HG03066 (cell line): ENCODE measurements around the gene MST1R.

Experiments
- ATAC-seq: cut with Tn5 transposase; IDR thresholded peaks from one replicate; pipeline ENCODE4 v1.9.1; 2021; ENCODE audit warnings: low read depth; ENCODE audit not compliant: unreplicated experiment

MST1R gene

DNA sequence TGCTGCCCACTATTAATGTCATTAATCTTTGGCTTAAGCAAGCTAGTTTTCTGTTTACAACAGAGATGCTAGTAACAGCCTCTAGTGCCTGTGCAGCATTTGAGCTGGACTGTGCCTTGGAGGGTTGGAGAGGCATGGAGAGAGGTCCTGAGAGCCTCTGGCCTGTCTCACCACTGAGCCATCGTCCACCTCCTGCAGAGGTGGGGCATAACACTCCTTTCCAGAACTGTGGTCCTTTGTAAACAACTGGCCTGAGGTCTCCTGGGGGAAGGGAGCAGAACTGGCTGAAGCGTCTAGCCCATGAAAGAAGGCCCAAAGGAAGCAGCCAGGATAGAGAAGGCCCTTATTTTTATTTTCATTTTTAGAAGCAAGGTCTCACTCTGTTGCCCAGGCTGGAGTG lies 24.0 kb downstream of the MST1R start:
- no peak for ATAC-seq

DNA sequence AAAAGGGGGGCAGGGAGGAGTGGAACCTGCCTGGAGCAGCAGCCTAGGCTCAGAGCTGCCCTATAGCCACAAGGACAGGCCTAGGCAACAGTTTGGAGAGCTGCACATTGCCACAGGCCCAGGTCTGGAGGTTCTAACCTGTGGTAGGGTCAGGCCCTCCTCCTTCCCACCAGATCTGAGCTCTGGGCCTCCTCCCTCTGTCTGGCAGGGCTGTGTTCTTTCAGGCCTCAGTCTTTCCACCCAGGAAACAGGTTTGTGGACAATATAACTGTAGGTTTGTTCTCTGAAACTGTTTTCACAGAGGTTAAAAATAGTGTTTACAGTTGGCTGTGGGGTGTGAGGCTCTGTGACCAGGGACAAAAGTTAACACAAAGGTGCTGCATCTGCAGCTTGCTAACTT lies 25.0 kb downstream of the MST1R start:
- ATAC-seq, result no peak

DNA sequence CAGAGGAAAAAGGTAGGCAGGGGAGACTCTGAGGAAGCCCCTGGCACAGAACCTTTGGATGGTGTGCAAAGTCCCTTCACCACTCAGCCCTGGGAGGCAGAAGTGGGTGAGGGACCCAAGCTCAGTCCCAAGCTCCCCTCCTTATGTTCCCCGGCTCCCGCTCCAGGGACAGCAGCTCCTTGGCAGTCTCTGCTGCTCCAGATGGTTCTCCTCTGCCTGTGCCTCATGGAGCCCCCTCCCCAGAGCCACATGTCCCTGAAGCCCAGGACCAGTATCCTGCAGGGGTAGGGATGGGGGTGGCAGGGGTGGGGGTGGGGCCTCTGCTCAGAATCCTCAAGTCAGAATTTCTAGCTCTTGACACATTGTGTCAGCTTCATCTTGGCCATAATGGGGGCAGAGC lies 26.0 kb downstream of the MST1R start:
- no peak for ATAC-seq

DNA sequence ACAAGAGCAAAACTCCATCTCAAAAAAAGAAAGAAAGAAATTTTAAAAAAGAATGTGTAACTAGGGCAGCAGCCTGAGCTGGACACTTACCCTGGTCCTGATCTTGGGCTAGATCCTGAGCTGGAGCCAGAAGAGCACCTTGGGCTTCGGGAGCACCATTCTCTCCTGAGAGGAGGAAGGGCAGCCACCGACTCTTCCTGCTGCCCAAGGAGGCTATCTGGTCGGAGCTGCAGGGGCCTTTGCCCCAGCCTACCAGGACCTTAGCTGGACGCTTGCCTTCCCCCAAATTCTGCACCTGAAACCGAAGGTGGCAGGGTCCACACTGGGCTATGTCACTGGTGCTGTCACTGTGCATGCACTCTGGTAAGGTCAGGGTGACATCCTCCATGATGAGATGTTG lies 27.1 kb downstream of the MST1R start:
- no peak for ATAC-seq

DNA sequence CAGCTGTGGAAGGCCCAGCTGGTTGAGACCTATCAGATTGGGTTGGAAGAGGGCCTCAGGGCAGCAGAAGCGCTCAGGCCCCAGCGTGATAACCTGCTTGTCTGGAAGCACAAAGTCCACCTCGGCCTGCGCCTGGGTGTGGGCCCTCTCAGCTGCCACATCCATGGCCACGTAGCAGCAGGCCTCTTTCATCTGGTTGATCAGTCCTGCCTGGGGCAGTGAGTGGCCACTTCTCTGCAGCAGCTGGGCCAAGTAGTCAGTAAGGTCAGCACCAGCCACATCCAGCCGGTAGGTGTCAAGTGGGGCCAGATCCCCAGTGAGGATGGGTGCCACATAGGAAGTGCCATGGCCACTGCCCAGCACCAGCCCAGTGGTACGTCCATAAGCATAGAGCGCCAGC lies 30.1 kb downstream of the MST1R start:
- no peak for ATAC-seq

DNA sequence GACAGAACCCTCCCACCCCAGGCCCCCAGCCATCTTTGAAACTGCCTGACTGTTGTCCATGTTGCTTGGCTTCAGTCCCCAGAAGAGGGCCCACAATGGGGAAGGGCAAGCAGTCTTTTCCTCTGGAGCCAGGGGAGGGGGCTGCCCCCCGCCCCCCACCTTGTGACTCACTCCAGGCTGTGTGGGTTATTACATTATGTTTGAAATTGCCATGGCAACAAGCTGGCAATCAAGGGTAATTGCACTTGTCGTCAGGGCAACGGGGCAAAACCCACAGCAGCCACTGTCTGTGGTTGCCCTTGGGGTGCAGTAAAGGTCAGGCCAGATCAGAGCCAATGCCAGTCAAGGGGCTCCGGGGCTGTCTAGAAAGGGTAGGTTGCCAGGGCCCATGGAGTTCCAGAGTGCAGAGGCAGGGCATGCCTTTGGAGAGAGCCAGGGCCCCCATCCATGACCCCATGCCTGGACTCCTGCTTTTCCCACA lies 30.8 kb downstream of the MST1R start:
- no peak for ATAC-seq

DNA sequence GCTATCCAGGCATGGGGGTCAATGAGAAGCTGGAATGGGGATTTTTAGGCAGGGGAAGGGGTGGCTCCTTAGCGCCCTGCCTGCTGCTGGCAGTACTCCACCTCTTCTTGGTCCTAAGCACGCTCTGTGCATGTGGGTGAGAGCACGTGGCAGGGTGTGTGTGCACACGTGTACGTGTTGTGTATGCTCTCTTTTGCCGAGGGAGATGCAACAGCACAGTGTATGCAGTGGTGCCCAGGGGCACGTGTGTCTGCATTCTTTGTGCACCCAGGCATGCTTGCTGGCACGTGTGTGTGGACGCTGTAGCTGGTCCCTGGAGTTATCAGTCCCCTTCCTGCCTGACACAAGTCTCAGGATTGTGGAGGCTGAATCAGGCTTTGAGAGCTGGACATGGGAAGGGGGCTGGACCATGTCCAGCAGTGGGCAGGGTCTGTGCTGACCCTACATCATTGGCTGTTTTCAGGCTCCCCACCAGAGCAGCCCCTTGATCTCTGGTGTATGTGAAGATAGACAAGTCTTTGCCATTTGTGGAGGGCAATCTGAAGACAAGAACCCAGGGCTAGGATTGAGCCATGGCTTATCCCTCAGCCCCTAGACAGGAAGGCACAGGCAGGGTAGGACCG lies 32.0 kb downstream of the MST1R start:
- no peak for ATAC-seq

DNA sequence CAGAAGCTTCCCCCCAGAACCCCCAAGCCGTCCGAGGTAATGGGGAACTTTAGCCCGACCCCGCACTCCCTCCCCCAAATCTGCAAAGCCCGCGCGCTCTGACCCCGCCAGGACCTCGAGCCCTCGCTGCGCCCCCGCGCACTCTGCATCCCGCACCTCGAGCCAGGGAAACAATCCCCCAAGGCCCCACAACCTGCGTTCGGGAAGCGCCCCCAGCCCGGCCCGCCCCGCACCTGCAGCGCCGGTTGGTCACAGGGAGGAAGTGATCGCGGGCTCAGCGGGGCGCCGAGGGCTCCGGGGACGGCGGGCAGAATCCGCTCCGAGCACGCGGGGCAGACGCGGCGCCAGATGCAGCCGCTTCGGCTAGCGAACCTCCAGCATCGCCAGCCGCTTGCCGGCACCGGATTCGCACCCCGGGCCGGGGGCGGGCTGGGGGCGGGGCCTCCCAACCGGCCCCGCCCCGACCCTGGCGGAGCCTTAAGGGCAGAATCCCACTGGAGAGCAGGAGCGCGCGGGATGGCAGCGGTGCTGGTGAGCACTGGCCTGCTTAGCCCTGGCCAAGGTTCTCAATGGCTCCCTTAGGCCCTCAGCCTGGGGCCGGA lies 34.0 kb downstream of the MST1R start, which contains the start of gene CAMKV:
Gene CAMKV (minus strand): TSS at position 382 of the 602 bp plus-strand sequence. CDS start 7,518 bp downstream, outside the sequence.
- ATAC-seq, result no peak

DNA sequence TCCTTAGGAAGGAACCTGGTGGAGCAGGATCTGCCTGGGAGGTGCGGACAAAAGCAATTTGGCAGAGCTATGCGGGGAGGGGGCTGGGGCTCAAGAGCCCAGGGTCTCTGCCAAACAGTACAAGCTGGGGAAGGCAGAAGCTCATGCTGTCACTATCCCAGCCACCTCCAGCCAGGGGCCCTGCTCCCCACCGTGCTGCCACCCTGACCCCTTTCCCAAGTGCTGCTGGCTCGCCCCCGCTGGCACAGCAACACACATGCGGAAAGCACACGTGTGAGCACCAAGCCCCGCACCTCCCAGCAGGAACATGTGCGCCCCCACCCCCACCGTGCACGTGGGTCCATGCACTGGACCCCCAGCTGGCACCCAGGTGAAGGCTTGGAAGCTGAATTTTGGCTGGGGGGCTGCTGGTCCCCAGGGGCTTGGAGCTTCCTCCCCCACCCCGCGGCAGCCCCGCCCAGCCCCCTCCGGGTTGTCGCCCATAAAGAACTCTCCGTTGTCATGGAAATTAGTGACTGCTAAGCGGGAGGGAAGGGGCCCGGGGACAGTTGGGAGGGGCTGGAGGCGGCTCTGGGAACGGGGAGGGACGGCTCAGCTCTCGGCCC lies 34.7 kb downstream of the MST1R start:
- no peak for ATAC-seq

DNA sequence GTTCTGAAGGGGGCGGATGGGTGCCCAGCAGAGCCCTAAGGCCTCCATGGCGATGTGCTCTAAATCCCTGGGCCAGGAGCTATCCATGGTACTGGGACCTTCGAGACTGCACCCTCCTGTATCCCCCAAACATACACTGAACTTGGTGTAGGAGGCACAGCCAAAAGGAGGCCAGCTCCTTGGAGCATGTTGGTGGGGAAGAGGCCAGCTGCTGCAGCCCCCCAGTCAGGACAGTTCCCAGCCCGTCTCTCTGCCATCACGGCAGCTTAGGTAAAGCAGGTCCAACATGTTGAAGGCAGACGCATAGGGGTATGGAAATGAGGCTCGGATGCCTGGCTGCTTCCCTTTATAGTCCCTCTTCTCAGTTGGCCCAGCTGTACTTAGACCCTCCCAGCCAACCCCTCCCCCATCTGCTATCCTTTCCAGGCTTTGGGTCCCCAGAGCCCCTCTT lies 35.8 kb downstream of the MST1R start:
- no peak for ATAC-seq

DNA sequence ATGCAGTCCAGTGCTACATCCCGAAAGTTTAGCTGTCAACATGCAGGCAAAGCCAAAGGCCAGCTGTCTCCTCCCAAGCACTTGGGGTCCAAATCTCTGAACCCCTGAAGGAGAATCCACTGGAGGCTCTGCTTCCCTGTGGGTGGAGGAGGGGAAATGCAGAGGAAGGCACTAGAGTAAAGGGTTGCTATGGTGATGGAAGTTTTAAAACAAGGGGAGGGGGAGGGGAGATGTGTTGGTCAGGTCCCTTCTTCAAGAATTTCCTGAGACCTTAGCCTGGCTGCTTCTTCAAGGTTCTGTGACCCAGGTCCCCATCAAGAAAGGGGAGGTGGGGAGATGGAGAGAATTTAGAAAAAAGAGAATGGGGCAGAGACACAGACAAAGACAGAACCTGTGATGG lies 36.3 kb downstream of the MST1R start:
- ATAC-seq, result no peak

DNA sequence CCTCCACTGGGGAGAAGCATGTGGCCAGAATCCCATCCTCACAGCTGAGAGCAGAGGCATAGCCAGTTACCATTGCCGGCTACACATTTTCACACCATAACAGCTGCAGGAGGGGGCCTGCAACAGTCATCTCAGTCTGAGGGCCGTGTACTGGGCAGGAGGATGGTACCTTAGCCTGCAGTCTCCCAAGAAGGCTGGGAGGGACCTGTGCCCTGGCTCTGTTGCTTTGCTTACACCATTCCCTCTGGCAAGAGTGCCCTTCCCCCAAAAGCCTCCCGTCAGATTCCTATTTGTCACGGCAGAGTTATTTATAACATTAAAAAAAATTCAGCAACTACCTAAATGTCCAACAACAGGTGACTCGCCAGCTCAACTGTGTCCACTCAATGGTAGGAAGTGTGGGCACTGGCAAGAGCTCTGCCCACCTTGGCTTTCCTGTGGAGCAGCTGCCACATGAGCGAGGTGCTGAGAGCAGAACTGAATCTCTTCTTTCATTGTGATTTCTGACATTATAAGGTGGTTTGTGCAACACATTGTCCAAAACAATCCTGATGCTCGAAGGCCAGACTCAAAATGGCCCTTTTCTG lies 38.4 kb downstream of the MST1R start:
- ATAC-seq, result no peak

DNA sequence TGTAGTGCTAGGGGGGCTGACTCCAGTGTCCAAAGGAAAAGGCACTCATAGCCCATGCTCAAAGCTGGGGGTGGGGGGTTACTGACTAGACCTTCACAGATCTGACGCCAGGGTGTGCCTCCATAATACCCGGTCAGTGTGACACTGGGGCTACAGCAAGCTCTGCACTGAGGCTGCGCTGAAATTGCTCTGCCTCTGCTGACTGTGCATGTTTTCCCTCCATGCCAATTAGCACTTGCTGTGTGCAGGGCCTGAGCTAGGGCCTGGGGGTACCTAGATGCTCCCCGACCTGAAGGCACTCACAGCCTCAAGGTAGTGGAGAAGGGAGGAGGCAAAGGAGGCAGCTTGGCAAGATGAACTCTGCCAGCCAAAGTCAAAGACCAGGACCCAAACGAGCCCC lies 39.2 kb downstream of the MST1R start:
- no peak for ATAC-seq

DNA sequence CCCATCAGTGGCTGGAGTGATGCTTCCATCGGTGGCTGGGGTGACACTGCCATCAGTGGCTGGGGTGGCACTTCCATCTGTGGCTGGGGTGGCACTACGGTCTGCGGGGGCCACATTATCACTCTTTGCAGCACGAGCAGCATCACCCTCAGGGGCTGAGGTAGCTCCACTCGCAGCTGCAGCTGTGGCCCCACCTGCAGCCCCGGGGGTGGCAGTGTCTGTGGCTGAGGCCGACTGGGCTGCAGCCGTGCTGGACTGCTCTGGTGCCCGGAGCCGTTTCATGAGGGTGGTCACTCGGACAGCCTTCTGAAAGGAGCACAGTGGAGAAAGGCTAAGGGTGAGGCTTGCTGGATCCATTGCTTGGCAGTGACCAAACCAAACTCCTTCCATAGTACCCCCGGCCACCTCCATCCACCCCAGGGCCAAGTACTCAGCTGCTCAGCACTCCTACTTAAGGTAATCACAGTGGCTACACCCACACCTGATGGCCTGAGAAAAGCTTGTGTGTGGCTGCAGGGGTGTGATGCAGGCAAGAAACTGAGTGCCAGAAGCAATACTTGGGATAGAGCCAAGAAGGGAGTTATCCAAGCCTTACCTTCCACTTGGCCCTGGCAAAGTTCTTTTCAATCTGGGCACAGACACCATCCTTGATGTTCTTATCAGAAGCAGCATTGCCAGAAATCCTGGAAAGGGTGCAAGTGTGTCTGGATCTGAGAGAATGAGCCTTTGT lies 43.9 kb downstream of the MST1R start:
- ATAC-seq, result no peak

DNA sequence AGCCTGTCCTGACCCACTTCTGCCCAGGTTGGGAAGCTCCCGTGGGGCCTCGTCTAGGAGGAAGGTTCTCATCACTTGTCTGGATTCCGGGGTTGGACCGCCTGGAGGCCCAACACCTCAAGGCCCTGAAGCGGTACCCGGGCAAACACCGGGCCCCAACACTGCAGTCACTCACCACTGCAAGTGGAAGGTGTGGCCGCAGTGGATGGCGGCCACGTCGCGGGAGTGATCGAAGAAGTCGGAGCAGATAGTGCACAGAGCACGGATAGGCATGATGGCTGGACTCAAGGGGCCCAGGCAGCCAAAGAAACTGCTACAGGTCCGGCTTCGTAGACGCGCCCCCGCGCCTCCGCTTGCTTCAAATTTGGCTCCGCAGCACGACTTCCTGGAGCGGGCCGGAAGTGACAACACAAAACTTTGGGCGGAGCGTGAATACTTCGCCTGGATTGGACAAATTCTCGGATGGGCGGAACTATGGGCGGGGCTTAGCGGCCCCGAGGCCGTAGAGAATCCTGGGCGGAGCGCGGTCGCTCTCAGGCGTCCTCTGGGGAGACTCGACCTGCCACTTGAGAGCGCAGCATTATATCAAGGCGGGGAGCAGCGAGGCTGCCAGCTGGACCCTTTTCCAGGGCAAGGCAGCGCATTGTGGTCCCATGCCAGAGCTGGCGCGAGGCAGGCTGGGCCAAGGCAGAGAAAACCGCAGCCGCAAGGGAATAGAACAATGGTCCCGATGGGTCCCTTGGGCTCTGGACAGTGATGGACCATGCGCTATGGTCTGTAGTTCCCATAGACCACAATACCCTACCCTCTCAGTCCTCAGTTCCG lies 47.3 kb downstream of the MST1R start, which contains the start of gene TRAIP:
Gene TRAIP (minus strand): TSS at position 384 of the 825 bp plus-strand sequence. CDS start 111 bp downstream, at position 273.
- ATAC-seq, result peak; percentile 95

DNA sequence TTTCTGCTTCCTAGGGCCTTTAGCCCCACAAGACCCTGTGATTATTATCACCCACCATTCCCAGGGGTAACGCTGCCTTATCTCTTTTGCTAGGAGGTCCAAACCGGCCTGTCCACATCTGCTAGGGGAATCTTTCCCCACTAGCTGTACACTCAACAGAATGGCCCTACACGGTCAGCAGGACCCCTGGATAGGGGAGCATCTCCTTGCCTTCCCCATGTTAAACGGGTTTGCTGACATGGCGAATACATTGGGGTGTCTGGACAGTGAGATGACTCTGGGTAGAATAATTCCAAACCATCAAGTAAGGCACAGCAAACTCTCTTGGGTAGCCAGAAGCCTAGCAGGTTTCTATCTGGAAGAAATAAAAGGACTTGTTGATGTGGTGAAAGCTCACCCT lies 48.0 kb downstream of the MST1R start:
- no peak for ATAC-seq

DNA sequence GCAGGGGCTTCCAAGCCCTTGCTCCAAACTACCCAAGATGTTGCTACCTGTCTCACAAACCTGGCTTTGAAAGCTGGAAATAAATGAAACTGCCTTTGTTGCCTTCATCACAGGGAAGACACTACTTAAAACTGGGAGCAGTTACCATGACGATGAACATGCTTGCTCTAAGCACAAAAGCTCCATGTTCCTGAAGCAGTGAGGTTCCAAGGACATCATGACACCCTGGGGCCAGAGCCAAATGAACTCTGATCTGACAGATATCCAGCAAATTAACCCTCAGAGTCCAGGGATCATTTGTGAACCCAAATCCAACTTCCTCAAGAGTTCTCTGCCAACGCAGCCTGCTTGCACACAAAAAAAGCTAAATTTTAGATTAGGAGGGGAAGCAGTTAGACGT lies 58.0 kb downstream of the MST1R start:
- ATAC-seq, result no peak

DNA sequence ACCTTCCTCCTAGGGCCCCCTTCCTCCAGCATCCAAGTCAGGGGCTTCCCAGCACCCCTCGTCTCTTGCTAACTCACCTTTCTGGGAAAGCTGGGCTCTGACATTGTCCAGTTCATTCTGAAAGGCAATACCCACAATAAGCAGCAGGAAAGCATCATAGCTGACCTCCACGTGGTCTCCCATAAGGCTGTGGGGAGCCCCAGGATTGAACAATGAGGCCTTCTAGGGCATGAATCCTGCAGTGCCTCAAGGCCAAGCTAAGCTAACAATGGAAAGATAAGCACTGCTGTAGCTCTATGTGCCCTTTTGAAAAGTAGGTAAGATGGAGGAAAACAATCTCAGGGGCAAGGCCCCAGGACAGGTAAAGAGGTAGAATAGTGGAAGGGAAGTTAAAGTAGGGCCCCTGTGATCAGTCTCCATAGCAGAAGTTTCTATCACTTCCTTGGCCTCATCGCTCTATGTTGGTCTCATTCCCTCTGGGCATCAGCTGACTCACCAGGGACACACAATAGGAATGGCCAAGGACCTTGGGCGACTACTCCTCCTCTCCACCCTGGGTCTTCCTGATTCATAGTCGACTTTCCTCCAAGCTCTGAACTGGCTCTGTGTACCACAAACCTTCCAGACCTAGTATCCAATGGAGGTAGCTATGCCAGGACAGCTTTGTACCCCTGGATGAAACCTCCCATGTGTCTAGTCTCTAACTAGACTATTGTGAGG lies 59.0 kb downstream of the MST1R start:
- ATAC-seq, result no peak

DNA sequence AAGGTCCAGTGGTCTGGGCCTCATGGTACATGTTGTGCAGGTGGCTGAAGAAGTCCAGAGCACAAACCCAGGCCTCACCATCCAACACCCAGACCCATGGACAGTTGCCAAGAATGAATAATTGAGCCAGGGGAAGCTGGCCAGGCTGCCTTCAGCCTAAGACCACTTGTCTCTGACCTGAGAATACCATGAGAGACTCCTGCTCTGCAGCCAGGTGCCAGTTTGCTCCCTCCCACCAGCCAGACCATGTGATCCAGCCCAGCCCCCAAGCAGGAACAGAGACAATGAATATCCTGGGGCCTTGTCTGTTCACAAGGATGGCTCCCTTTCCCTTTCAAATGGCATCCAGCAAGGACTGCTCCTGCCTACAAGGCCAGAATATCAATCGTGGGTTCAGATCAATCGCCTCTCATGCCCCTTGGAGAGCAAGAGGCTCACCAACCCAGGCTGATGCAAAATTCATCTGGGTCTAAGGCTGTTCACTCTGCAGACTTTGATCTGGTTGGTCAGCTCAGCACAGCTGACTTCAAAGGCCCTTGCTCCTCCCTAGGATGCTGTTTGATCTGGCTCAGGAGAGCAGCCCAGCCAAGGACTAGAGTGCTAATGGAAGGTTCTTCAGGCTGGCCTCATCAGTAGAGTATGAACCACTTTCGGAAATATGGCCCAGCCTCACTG lies 60.7 kb downstream of the MST1R start:
- no peak for ATAC-seq
